GM12892 (cell line): ENCODE results near the gene SRSF8.

ENCODE experiments used
- POLR2A ChIP-seq: IDR thresholded peaks from 2 replicates; pipeline ENCODE4 v1.6.1; 2011; ENCODE audit warnings: low read depth, low read length, control low read depth
- POLR2AphosphoS5 ChIP-seq: IDR thresholded peaks from 2 replicates; pipeline ENCODE4 v1.6.1; 2011; ENCODE audit warnings: low read depth, low read length, control low read depth
- TAF1 ChIP-seq: IDR thresholded peaks from 2 replicates; pipeline ENCODE4 v1.6.1; 2011; ENCODE audit warnings: low read depth, mild to moderate bottlenecking, control low read depth, low read length, borderline replicate concordance

- no peak for TF ChIP-seq POLR2AphosphoS5
- TF ChIP-seq POLR2A: no peak
- TF ChIP-seq TAF1: no peak
Observed at GRCh38 chr11:95111923-95112540, 45.3 kb downstream of the SRSF8 start.
